Measurements from ENCODE around the gene MAD1L1. TPM values are rescaled to one million over a fixed set of nuclear protein-coding genes. Genes with fewer than 3 reads are reported as not detected.
"Not testable (repeated sequence)": the region's sequence is repeated elsewhere in the genome, so short reads cannot be mapped to it uniquely, and the experiment has no call there.

MAD1L1 gene
- total RNA-seq, 1 donor from 2014 or later, result 53.8 TPM

GRCh38 chr7:1973321-1974251 lies 259.2 kb downstream of the MAD1L1 start:
- no peaks in the 10 kb centered on the region for H3K9me3 Mint-ChIP-seq
- H3K27me3 Mint-ChIP-seq (ENCODE audit: low read depth), result no peaks in the 10 kb centered on the region
- H3K36me3 Mint-ChIP-seq (ENCODE audit: low read depth), result peaks cover 18% of the 10 kb centered on the region
- H3K4me1 Mint-ChIP-seq, result peaks cover 20% of the 10 kb centered on the region
- TF ChIP-seq, protein P1, sequence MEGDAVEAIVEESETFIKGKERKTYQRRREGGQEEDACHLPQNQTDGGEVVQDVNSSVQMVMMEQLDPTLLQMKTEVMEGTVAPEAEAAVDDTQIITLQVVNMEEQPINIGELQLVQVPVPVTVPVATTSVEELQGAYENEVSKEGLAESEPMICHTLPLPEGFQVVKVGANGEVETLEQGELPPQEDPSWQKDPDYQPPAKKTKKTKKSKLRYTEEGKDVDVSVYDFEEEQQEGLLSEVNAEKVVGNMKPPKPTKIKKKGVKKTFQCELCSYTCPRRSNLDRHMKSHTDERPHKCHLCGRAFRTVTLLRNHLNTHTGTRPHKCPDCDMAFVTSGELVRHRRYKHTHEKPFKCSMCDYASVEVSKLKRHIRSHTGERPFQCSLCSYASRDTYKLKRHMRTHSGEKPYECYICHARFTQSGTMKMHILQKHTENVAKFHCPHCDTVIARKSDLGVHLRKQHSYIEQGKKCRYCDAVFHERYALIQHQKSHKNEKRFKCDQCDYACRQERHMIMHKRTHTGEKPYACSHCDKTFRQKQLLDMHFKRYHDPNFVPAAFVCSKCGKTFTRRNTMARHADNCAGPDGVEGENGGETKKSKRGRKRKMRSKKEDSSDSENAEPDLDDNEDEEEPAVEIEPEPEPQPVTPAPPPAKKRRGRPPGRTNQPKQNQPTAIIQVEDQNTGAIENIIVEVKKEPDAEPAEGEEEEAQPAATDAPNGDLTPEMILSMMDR (conservative IDR thresholded peaks at IDR 0.05), result no peak
- H3K27ac Mint-ChIP-seq (ENCODE audit: unreplicated experiment), result no peak overlapping the region
- no peak overlapping the region for H3K4me3 Mint-ChIP-seq
- DNase-seq (ENCODE audit: low read depth, low spot score), result no peak

DNA sequence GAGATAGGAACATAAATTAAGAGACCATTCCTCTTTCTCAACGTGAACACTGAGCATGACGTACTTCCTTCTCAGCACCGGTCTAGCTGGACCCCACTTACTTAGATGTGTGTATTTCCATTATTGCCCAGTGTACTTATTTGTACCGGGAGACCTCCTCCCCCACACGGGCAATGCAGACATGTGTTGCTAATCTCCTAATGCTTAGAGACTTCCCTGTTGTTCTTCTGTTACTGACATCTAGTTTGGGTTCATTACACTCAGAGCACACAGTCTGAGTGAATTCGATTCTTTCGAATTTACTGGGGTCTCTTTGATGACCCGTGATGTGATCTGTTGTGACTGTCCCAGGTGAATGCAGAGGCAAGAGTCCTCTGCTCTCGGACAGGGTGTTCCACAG lies 260.0 kb downstream of the MAD1L1 start:
- Mint-ChIP-seq H3K27me3 (ENCODE audit: low read depth) (no peaks in the 10 kb centered on the region), H3K4me1 (peaks cover 20% of the 10 kb centered on the region), H3K4me3 (no peak overlapping the region), H3K27ac (ENCODE audit: unreplicated experiment) (no peak overlapping the region), H3K36me3 (ENCODE audit: low read depth) (peaks cover 15% of the 10 kb centered on the region), H3K9me3 (no peaks in the 10 kb centered on the region)
- DNase-seq (ENCODE audit: low read depth, low spot score), result no peak
- TF ChIP-seq, protein P1 (conservative IDR thresholded peaks at IDR 0.05), result no peak

DNA sequence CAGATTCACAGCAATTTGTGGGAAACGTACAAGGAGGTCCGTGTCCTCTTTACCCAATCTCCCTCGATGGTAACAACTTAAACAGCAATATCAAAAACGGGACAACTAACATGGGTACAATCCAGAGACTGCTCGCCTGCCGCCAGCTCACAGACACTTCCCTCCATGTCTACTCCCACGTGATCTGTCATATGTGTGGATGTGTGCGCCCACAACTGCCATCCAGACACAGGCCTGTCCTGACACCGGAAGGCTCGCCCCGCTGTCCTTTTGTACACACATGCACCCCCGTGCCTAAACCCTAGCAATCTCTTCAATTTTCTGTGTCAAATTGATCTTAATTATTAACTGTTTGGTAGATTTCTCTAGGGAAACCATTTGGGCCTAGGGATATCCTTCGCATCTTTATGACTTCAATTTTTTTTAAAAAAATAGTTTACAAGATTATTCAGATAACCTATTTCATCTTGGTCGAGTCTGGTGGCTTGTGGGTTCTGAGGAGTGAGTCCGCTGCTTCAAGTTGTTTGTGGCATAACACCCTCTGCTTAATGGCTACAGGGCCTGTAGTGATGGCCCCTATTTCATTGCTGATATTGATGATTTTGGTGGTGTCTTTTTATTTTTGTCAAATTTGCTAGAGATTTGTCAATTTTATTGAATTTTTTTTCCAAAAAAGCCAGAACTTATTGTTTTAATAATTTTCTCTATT lies 260.6 kb downstream of the MAD1L1 start:
- Mint-ChIP-seq H3K4me1 (peaks cover 20% of the 10 kb centered on the region), H3K27ac (ENCODE audit: unreplicated experiment) (no peak overlapping the region), H3K4me3 (no peak overlapping the region), H3K9me3 (no peaks in the 10 kb centered on the region), H3K36me3 (ENCODE audit: low read depth) (peaks cover 15% of the 10 kb centered on the region), H3K27me3 (ENCODE audit: low read depth) (no peaks in the 10 kb centered on the region)
- TF ChIP-seq, protein P1 (conservative IDR thresholded peaks at IDR 0.05), result no peak
- no peak for DNase-seq (ENCODE audit: low read depth, low spot score)

DNA sequence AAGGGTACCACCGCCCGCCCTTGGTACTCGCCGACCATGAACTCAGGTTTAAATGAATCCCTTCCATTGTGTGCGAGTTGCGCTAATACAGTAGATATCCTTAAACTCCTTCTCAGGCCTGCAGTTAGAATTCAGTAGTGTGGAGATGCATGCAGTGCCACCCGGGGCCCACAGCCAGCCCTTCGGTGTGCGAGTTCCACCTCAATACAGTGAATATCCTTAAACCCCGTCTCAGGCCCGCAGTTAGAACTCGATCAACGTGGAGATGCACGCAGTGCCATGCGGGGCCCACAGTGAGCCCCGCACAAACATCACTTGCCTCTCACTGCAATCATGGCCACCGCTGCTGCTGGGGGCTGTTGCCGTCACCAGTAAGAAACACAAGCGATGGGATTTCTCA lies 261.9 kb downstream of the MAD1L1 start:
- Mint-ChIP-seq H3K27me3 (ENCODE audit: low read depth) (no peaks in the 10 kb centered on the region), H3K9me3 (no peaks in the 10 kb centered on the region), H3K4me3 (no peak overlapping the region), H3K27ac (ENCODE audit: unreplicated experiment) (no peak overlapping the region), H3K36me3 (ENCODE audit: low read depth) (peaks cover 8% of the 10 kb centered on the region), H3K4me1 (peaks cover 20% of the 10 kb centered on the region)
- TF ChIP-seq, protein P1 (conservative IDR thresholded peaks at IDR 0.05), result no peak
- no peak for DNase-seq (ENCODE audit: low read depth, low spot score)

- not testable (repeated sequence) for H3K9me3 Mint-ChIP-seq; H3K4me3 Mint-ChIP-seq; H3K27me3 Mint-ChIP-seq (ENCODE audit: low read depth); DNase-seq (ENCODE audit: low read depth, low spot score); H3K27ac Mint-ChIP-seq (ENCODE audit: unreplicated experiment); H3K36me3 Mint-ChIP-seq (ENCODE audit: low read depth)
- H3K4me1 Mint-ChIP-seq, result peaks cover 20% of the 10 kb centered on the region
Measured at GRCh38 chr7:1970285-1970660, 262.5 kb downstream of the MAD1L1 start.

All from neural crest cell (in vitro differentiated cells).